GM12878 (cell line): Measurements from ENCODE around the gene CNTN3. TPM values are rescaled to one million over a fixed set of nuclear protein-coding genes. Genes with fewer than 3 reads are reported as not detected.

Source experiments
- ATAC-seq: fragments of 200-7000 bp; cut with Tn5 transposase; 3 replicates; pipeline ENCODE4 v1.9.1; 2020; ENCODE audit warnings: mild to moderate bottlenecking, moderate library complexity
- BruUV-seq: library from RNA; stranded (reverse); fragments of 400-500 nt; replicated peaks from 2 replicates; lab custom pipeline; 2021; lab: Mats Ljungman, UMichigan
- CTCF ChIA-PET: fragments of 300-600 bp; sonication (Branson Sonifier 250); formaldehyde crosslinking; extraction: SDS; loops from one replicate; lab custom pipeline; 2021; ENCODE audit warnings: inconsistent platforms; lab: Yijun Ruan, JAX
- POLR2A ChIA-PET: fragments of 350-600 bp; formaldehyde crosslinking; extraction: SDS; loops from one replicate; lab custom pipeline; 2021; ENCODE audit warnings: inconsistent platforms; lab: Charles Lee
- RAD21 ChIA-PET: fragments of 300-600 bp; sonication (Branson Sonifier 250); formaldehyde crosslinking; loops from one replicate; lab custom pipeline; 2023; ENCODE audit warnings: antibody characterized with exemption; ENCODE audit not compliant: unreplicated experiment; lab: Charles Lee
- SMC1A ChIA-PET: fragments of 300-600 bp; sonication (Branson Sonifier 250); formaldehyde crosslinking; loops from one replicate; lab custom pipeline; 2023; ENCODE audit not compliant: unreplicated experiment, uncharacterized antibody; lab: Charles Lee
- DNase-seq: peaks from one replicate; pipeline ENCODE4 v3.0.0-alpha.2; 2011; ENCODE audit warnings: low read depth, low spot score
- FAIRE-seq: peaks from 3 replicates; lab custom pipeline; 2011; peaks lifted over from hg19 to GRCh38; lab: Jason Lieb, UNC
- H2AFZ ChIP-seq: 2 replicates; pipeline ENCODE4 v1.6.0; 2011; ENCODE audit warnings: low read depth, low read length, control low read depth; ENCODE audit not compliant: control insufficient read depth
- H3K27ac ChIP-seq: 2 replicates; pipeline ENCODE4 v1.5.1; 2011; ENCODE audit warnings: control low read depth; ENCODE audit not compliant: control insufficient read depth, insufficient read depth
- H3K27me3 ChIP-seq, 2 experiments: replicated peaks in 1 of 2; 2 replicates each; pipeline versions ENCODE4 v1.6.0 to v1.6.1; 2011; ENCODE audit warnings: low read length in 1 of 2; ENCODE audit not compliant: control insufficient read depth in 2 of 2, insufficient read depth in 2 of 2
- H3K36me3 ChIP-seq, 2 experiments: 2 replicates each; pipeline ENCODE4 v1.5.1; 2011; ENCODE audit warnings: low read length in 1 of 2; ENCODE audit not compliant: control insufficient read depth in 2 of 2, insufficient read depth in 2 of 2
- H3K4me1 ChIP-seq: 2 replicates; pipeline ENCODE4 v1.6.1; 2011; ENCODE audit warnings: mild to moderate bottlenecking, low read length, moderate library complexity, mixed read lengths; ENCODE audit not compliant: control insufficient read depth, insufficient read depth
- H3K4me2 ChIP-seq: 2 replicates; pipeline ENCODE4 v1.6.0; 2011; ENCODE audit warnings: control low read depth; ENCODE audit not compliant: control insufficient read depth, insufficient read depth
- H3K4me3 ChIP-seq: fragments of 200-600 bp; sonication (generic); 2 replicates; pipeline ENCODE4 v1.5.1; 2016
- H3K79me2 ChIP-seq: 2 replicates; pipeline ENCODE4 v1.6.0; 2011; ENCODE audit warnings: low read length; ENCODE audit not compliant: control insufficient read depth, insufficient read depth
- H3K9ac ChIP-seq: 2 replicates; pipeline ENCODE4 v1.8.0; 2011; ENCODE audit warnings: low read length, control low read depth, mixed read lengths; ENCODE audit not compliant: control insufficient read depth, insufficient read depth
- H3K9me3 ChIP-seq: replicated peaks from 3 replicates; pipeline ENCODE4 v1.5.1; 2011; ENCODE audit warnings: mild to moderate bottlenecking, low read length; ENCODE audit not compliant: control insufficient read depth, insufficient read depth
- H4K20me1 ChIP-seq: 2 replicates; pipeline ENCODE4 v1.6.0; 2011; ENCODE audit not compliant: control insufficient read depth, insufficient read depth
- E2F4 ChIP-seq: IDR thresholded peaks from 2 replicates; pipeline ENCODE4 v1.6.1; 2012; ENCODE audit warnings: low read depth, low read length, improper control_type of control experiment
- HSF1 ChIP-seq: fragments of 150-350 bp; IDR thresholded peaks from 2 replicates; pipeline ENCODE4 v1.6.1; 2014; ENCODE audit warnings: mild to moderate bottlenecking, low read depth, low read length
- MEF2A ChIP-seq: IDR thresholded peaks from 2 replicates; pipeline ENCODE4 v1.6.1; 2011; ENCODE audit warnings: low read depth, mild to moderate bottlenecking, low read length, moderate library complexity; ENCODE audit not compliant: insufficient read depth
- NKRF ChIP-seq: fragments of 450-650 bp; conservative IDR thresholded peaks from 2 replicates; pipeline ENCODE4 v1.6.1; 2017; ENCODE audit warnings: mild to moderate bottlenecking, moderate library complexity
- POLR2A ChIP-seq: IDR thresholded peaks from 2 replicates; pipeline ENCODE4 v1.6.1; 2011; ENCODE audit warnings: low read depth, mild to moderate bottlenecking, low read length
- RELA ChIP-seq: fragments of 450-650 bp; IDR thresholded peaks from 2 replicates; pipeline ENCODE4 v1.8.0; 2014; ENCODE audit warnings: borderline replicate concordance; ENCODE audit not compliant: partially characterized antibody
- RUNX3 ChIP-seq: IDR thresholded peaks from 2 replicates; pipeline ENCODE4 v1.6.1; 2012; ENCODE audit warnings: low read length, inconsistent platforms
- SMARCA5 ChIP-seq: fragments of 450-650 bp; IDR thresholded peaks from 2 replicates; pipeline ENCODE4 v1.6.1; 2017; ENCODE audit warnings: mild to moderate bottlenecking
- SREBF1 ChIP-seq: IDR thresholded peaks from 2 replicates; pipeline ENCODE4 v1.6.1; 2012; ENCODE audit warnings: mild to moderate bottlenecking, low read length
- YY1 ChIP-seq: IDR thresholded peaks from 2 replicates; pipeline ENCODE4 v1.6.1; 2011; ENCODE audit warnings: low read depth, mild to moderate bottlenecking, low read length
- ZBTB40 ChIP-seq: fragments of 450-650 bp; IDR thresholded peaks from 2 replicates; pipeline ENCODE4 v1.6.1; 2016; ENCODE audit warnings: mild to moderate bottlenecking, moderate library complexity, borderline replicate concordance
- ZNF217 ChIP-seq: fragments of 450-650 bp; IDR thresholded peaks from 2 replicates; pipeline ENCODE4 v1.6.1; 2017; ENCODE audit warnings: antibody characterized with exemption, mild to moderate bottlenecking
- WGBS: methylation state at CpG from one replicate; pipeline ENCODE4 v1.1.6; 2016; ENCODE audit warnings: low lambda C conversion rate; ENCODE audit not compliant: insufficient replicate concordance, insufficient coverage; ENCODE audit errors: missing lambda C conversion rate; 5-methylcytosine and 5-hydroxymethylcytosine counted together
- in situ Hi-C: fragments of 300-500 bp; cut with MboI; formaldehyde crosslinking; loops from 9 replicates; pipeline ENCODE4 v1.14.3; 2018; ENCODE audit warnings: mixed read lengths
- intact Hi-C: fragments of 100-400 bp; cut with micrococcal nuclease; formaldehyde crosslinking; loops from one replicate; pipeline ENCODE4 v1.14.2; 2022; ENCODE audit not compliant: unreplicated experiment
- polyA plus RNA-seq, 11 experiments: library from polyadenylated mRNA; depleted of rRNA in 4 of 11; unstranded in 6 of 11; stranded (reverse) in 5 of 11; fragments of >200 nt; fragmentation: Nextera tagmentation in 4 of 11; fragmentation: Illumina TruSeq in 1 of 11; extraction: Ambion mirVana in 4 of 11; extraction: Trizol in 1 of 11; gene quantifications; 1 replicate in 1 of 11; 2 replicates in 10 of 11; pipeline versions ENCODE4 v1.2.1 to v1.2.3, GENCODE V29; 2011 to 2016; ENCODE audit warnings: inconsistent platforms in 2 of 11, missing spikeins in 2 of 11, low read depth in 1 of 11
- total RNA-seq, 4 experiments: library from RNA; depleted of rRNA in 3 of 4; stranded (reverse); fragments of >200 nt in 3 of 4; fragmentation: Illumina TruSeq in 1 of 4; extraction: Trizol in 1 of 4; gene quantifications; 2 replicates each; pipeline versions ENCODE4 v1.2.1 to v1.2.3, GENCODE V29; 2013 to 2021

CNTN3 gene
- total and polyA plus RNA-seq, 10 of the 15 experiments (the other 5 are each of a cell fraction or from before 2014, with no cell fraction given) = 0.14 TPM; not detected in 9

GRCh38 chr3:74633021-74633420 is 18.6 kb upstream of the CNTN3 start:
- no peak overlapping the region for H3K4me3 ChIP-seq
- TF ChIP-seq YY1 = no peak
- no peak for TF ChIP-seq RELA
- TF ChIP-seq RUNX3 = no peak
- no peak for TF ChIP-seq SMARCA5
- no peak for TF ChIP-seq ZBTB40
- no peak for TF ChIP-seq E2F4
- TF ChIP-seq NKRF = no peak
- TF ChIP-seq MEF2A = no peak
- TF ChIP-seq HSF1 = no peak
- no peak for TF ChIP-seq POLR2A
- no peak for TF ChIP-seq ZNF217
- TF ChIP-seq SREBF1 = no peak
- H2AFZ ChIP-seq = no peak overlapping the region
- H4K20me1 ChIP-seq = no peaks in the 10 kb centered on the region
- H3K4me1 ChIP-seq = no peaks in the 10 kb centered on the region
- no peak overlapping the region for H3K9ac ChIP-seq
- DNase-seq = no peak
- no peak overlapping the region for H3K27ac ChIP-seq
- H3K79me2 ChIP-seq = no peaks in the 10 kb centered on the region
- 0% methylated on average over 1 of the region's 1 CpG for WGBS
- ATAC-seq = no peak
- FAIRE-seq = no peak
- no peaks in the 10 kb centered on the region for H3K27me3 ChIP-seq
- SMC1A ChIA-PET = no interaction called here
- CTCF ChIA-PET = interaction anchor here (0.7 kb wide), 1 partner anchor 605 kb away, joined by 3 read pairs; no protein-coding TSS in a partner anchor
- POLR2A ChIA-PET = no interaction called here
- intact Hi-C loops (no loop called here), in situ Hi-C loops (no loop called here)
- H3K9me3 ChIP-seq = no peaks in the 10 kb centered on the region
- RAD21 ChIA-PET = no interaction called here
- BruUV-seq = no TSS peak
- no peak overlapping the region for H3K4me2 ChIP-seq
- H3K36me3 ChIP-seq = no peaks in the 10 kb centered on the region
